ENCODE measurements around the gene KCNN3.

- TF ChIP-seq ZFX (IDR thresholded peaks at IDR 0.05) (no peak), CTCF (conservative IDR thresholded peaks at IDR 0.05) (no peak)
Observed at GRCh38 chr1:154689083-154689482, 181.0 kb downstream of the KCNN3 start.
